ENCODE measurements around the gene CLPSL1. TPM values are rescaled to one million over a fixed set of nuclear protein-coding genes. Genes with fewer than 3 reads are reported as not detected.

CLPSL1 gene
- total and polyA plus RNA-seq, 2 of the 13 experiments (the other 11 are each of a cell fraction or from before 2014, with no cell fraction given): not detected

- DNase-seq (ENCODE audit: low spot score): no peak
- H3K27ac ChIP-seq (ENCODE audit: extremely low read length, insufficient read depth, low read length): no peak overlapping the region
- no peaks in the 10 kb centered on the region for H3K79me2 ChIP-seq (ENCODE audit: insufficient read depth, low read length)
- no peak for TF ChIP-seq HNRNPH1 (optimal IDR thresholded peaks at IDR 0.05; ENCODE audit: low read depth, low read length)
- TF ChIP-seq MAFG (CRISPR knock-in tag; IDR thresholded peaks at IDR 0.05): no peak
- no peak for TF ChIP-seq NONO (IDR thresholded peaks at IDR 0.05)
- no peak for TF ChIP-seq NONO (CRISPR knock-in tag; conservative IDR thresholded peaks at IDR 0.05)
- no peak for TF ChIP-seq ONECUT2 (CRISPR knock-in tag; IDR thresholded peaks at IDR 0.05)
- no peak for TF ChIP-seq FIP1L1 (IDR thresholded peaks at IDR 0.05; ENCODE audit: borderline replicate concordance, insufficient read depth, low read depth, low read length)
- no peak for TF ChIP-seq KDM5A (IDR thresholded peaks at IDR 0.05; ENCODE audit: borderline replicate concordance, low read length)
- no peak for TF ChIP-seq ZSCAN25 (CRISPR knock-in tag; IDR thresholded peaks at IDR 0.05)
- no peak for TF ChIP-seq ZSCAN31 (CRISPR knock-in tag; IDR thresholded peaks at IDR 0.05; ENCODE audit: low read depth)
- no peak for TF ChIP-seq BORCS8-MEF2B (CRISPR knock-in tag; IDR thresholded peaks at IDR 0.05)
- TF ChIP-seq ZNF251 (CRISPR knock-in tag; IDR thresholded peaks at IDR 0.05): no peak
- no peak for TF ChIP-seq ZNF234 (CRISPR knock-in tag; conservative IDR thresholded peaks at IDR 0.05)
- TF ChIP-seq POLR2AphosphoS5 (IDR thresholded peaks at IDR 0.05; ENCODE audit: low read depth, low read length): no peak
- no peak for TF ChIP-seq HOXA7 (CRISPR knock-in tag; IDR thresholded peaks at IDR 0.05)
- TF ChIP-seq FOXA3 (CRISPR knock-in tag; IDR thresholded peaks at IDR 0.05): no peak
- no peak for TF ChIP-seq ZNF850 (CRISPR knock-in tag; conservative IDR thresholded peaks at IDR 0.05)
- in situ Hi-C loops (cut with HindIII; ENCODE audit: extremely low pct_ligation_motif_present, low pct_unique_long_range_greater_than_20kb) (no loop called here), intact Hi-C loops (cut with micrococcal nuclease; ENCODE audit: unreplicated experiment) (no loop called here)
- no peak for ATAC-seq
- H3K4me3 ChIP-seq (replicated peaks in 1 of 3; ENCODE audit: insufficient read depth in 1 of 3, low read depth in 2 of 3, low read length in 3 of 3): no peak overlapping the region
- WGBS (ENCODE audit: low lambda C conversion rate): 51% methylated on average over 3 of the region's 3 CpGs
- no TSS peak for BruUV-seq (replicated peaks)
- H3K27me3 ChIP-seq (ENCODE audit: control insufficient read depth in 1 of 2, insufficient read depth in 2 of 2, low read length in 2 of 2): no peaks in the 10 kb centered on the region
- no peaks in the 10 kb centered on the region for H3K9me3 ChIP-seq (ENCODE audit: low read length)
- no peak for FAIRE-seq
- no peak overlapping the region for H3K4me2 ChIP-seq (ENCODE audit: low read depth, low read length)
- CTCF ChIA-PET (ENCODE audit: low intra/inter-chr PET ratio, low total read pairs): no interaction called here
- POLR2A ChIA-PET: no interaction called here
- no peaks in the 10 kb centered on the region; the same call in 1 of the 2 replicates for H4K20me1 ChIP-seq (ENCODE audit: insufficient read depth, low read length)
- H3K4me1 ChIP-seq (ENCODE audit: insufficient read depth, low read length): peaks cover 11% of the 10 kb centered on the region; the same call in 1 of the 2 replicates
- H3K9ac ChIP-seq (ENCODE audit: insufficient read depth, low read depth, low read length): no peak overlapping the region
- H3K36me3 ChIP-seq (replicated peaks in 1 of 2; ENCODE audit: control insufficient read depth in 1 of 2, insufficient read depth in 2 of 2, low read length in 2 of 2): no peaks in the 10 kb centered on the region
- no peak overlapping the region for H2AFZ ChIP-seq (ENCODE audit: low read length)
Observed at GRCh38 chr6:35808688-35809087, 27.9 kb downstream of the CLPSL1 start.
